ENCODE measurements around the gene SLC22A23.

GRCh38 chr6:3252369-3252768 lies 204.5 kb downstream of the SLC22A23 start:
- TF ChIP-seq, protein P1, sequence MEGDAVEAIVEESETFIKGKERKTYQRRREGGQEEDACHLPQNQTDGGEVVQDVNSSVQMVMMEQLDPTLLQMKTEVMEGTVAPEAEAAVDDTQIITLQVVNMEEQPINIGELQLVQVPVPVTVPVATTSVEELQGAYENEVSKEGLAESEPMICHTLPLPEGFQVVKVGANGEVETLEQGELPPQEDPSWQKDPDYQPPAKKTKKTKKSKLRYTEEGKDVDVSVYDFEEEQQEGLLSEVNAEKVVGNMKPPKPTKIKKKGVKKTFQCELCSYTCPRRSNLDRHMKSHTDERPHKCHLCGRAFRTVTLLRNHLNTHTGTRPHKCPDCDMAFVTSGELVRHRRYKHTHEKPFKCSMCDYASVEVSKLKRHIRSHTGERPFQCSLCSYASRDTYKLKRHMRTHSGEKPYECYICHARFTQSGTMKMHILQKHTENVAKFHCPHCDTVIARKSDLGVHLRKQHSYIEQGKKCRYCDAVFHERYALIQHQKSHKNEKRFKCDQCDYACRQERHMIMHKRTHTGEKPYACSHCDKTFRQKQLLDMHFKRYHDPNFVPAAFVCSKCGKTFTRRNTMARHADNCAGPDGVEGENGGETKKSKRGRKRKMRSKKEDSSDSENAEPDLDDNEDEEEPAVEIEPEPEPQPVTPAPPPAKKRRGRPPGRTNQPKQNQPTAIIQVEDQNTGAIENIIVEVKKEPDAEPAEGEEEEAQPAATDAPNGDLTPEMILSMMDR (conservative IDR thresholded peaks at IDR 0.05): no peak
- TF ChIP-seq ZFX (IDR thresholded peaks at IDR 0.05): no peak

All from C4-2B (cell line).